ENCODE results near the gene GGN.

GRCh38 chr19:38359242-38360021, 28.4 kb downstream of the GGN start:
- TF ChIP-seq CTCF (conservative IDR thresholded peaks at IDR 0.05 in 1 of 2, IDR thresholded peaks at IDR 0.05 in 1 of 2; ENCODE audit: extremely low read depth in 1 of 2, insufficient read depth in 1 of 2, low read depth in 1 of 2, low read length in 2 of 2) (no peak), EZH2 (IDR thresholded peaks at IDR 0.05; ENCODE audit: borderline replicate concordance, low read length) (peak; percentile 50)
